AG09319 (cell line): ENCODE measurements around the gene FBXO34.

ENCODE experiments used
- DNase-seq: peaks from one replicate; pipeline ENCODE4 v3.0.0-alpha.2; 2010; ENCODE audit warnings: low read depth; ENCODE audit errors: extremely low read depth
- TF ChIP-seq, protein P1 (sequence below): IDR thresholded peaks from 2 replicates; pipeline ENCODE4 v1.5.1; 2011; ENCODE audit warnings: low read depth, mild to moderate bottlenecking, inconsistent platforms, low read length, moderate library complexity

FBXO34 gene

GRCh38 chr14:55389330-55389729 is 118.1 kb downstream of the FBXO34 start:
- TF ChIP-seq, protein P1, sequence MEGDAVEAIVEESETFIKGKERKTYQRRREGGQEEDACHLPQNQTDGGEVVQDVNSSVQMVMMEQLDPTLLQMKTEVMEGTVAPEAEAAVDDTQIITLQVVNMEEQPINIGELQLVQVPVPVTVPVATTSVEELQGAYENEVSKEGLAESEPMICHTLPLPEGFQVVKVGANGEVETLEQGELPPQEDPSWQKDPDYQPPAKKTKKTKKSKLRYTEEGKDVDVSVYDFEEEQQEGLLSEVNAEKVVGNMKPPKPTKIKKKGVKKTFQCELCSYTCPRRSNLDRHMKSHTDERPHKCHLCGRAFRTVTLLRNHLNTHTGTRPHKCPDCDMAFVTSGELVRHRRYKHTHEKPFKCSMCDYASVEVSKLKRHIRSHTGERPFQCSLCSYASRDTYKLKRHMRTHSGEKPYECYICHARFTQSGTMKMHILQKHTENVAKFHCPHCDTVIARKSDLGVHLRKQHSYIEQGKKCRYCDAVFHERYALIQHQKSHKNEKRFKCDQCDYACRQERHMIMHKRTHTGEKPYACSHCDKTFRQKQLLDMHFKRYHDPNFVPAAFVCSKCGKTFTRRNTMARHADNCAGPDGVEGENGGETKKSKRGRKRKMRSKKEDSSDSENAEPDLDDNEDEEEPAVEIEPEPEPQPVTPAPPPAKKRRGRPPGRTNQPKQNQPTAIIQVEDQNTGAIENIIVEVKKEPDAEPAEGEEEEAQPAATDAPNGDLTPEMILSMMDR: no peak
- peak; percentile 19 for DNase-seq

DNA sequence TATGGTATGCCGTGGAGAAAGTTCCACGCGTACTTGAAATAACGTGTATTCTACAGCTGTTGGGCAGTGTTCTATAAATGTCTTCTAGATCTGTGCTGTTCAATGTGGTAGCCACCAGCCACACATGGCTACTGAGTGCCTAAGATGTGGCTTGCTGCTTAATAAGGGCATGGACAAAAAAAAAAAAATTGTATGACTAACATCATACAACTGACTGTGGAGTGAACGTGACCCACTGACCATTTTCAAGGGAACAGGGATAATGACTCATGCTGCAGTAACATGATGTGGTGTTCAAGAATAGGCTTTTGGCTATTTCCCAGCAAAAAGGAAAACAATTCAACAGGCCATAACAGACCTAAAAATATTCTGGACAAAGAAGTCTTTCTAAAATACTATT is 127.5 kb downstream of the FBXO34 start:
- TF ChIP-seq, protein P1: no peak
- peak; percentile 72 for DNase-seq

DNA sequence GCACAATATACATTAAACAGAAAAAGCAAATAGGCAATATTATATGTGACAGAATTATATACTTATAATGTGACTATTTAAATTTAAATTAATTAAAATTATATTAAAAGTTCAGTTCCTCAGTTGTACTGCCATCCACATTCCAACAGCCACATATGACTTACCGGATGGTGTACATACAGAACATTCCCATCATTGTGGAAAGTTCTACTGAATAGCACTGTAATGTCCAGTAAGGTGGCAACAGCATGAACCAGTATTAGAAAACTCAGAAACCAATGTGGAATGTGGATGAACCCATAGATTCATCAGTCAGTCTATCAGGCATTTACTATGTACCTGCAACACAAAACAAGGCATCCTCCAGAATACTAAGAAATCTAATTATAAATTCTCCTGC is 128.0 kb downstream of the FBXO34 start:
- TF ChIP-seq, protein P1: no peak
- DNase-seq: no peak

DNA sequence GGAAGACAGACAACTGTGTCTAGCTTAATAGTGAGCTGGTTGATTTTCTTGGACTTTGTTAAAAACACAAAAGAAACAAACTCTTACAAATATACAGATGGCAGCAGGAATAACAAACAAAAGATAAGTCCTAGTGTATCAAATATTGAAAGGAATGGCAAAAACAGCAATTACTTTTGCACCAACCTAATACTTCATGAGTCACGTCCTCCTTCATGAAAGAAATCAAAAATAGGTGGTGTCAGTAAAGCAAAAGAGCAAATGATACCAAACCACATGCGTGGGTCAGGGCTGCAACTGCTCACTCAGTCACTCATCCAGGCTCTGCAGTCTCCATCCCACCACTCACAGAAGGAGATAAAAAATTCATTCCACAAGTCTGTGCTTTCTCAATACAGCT is 128.6 kb downstream of the FBXO34 start:
- TF ChIP-seq, protein P1: no peak
- DNase-seq: no peak

DNA sequence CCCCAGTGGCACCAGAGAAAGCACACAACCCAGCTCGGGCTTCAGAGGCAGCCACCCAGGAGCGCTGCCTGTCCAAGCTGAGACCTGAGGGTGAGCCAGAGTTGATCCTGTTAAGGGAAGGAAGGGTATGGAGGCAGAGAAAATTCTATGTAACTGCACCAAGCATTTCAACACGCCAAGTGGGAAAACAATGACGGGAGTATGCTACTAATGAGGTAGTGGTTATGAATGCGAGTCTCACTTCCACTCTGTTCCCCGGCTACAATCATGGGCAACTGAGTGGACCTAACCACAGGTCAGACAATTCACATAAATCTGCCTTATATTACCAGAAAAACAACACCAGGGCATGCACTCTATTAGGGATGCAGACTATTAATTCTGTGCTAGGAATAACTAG is 130.5 kb downstream of the FBXO34 start:
- no peak for DNase-seq
- TF ChIP-seq, protein P1: no peak
